SK-N-SH treated with all-trans-retinoic acid at 6 μM for 48 hours (cell line): ENCODE results near the gene ATP2C1.

Experiments
- ATAC-seq: fragments of 200-7000 bp; cut with Tn5 transposase; 3 replicates; pipeline ENCODE4 v1.9.1; 2020; ENCODE audit warnings: mild to moderate bottlenecking, moderate library complexity
- ARNTL ChIP-seq: fragments of 450-650 bp; formaldehyde crosslinking; IDR thresholded peaks from 2 replicates; pipeline ENCODE4 v1.5.0; 2020; ENCODE audit warnings: low read depth, mild to moderate bottlenecking, moderate library complexity, borderline replicate concordance
- BACH2 ChIP-seq: fragments of 250-450 bp; sonication (Bioruptor Pico); IDR thresholded peaks from 2 replicates; pipeline ENCODE4 v1.9.0; 2021; ENCODE audit warnings: mild to moderate bottlenecking, borderline replicate concordance
- CSRNP3 ChIP-seq: fragments of 250-450 bp; sonication (Bioruptor Pico); IDR thresholded peaks from 2 replicates; pipeline ENCODE4 v1.5.1; 2021; ENCODE audit warnings: mild to moderate bottlenecking, moderate library complexity
- ESRRG ChIP-seq: fragments of 250-450 bp; sonication (Bioruptor Pico); IDR thresholded peaks from 2 replicates; pipeline ENCODE4 v1.6.1; 2021; ENCODE audit warnings: mild to moderate bottlenecking
- GLIS3 ChIP-seq: fragments of 250-450 bp; sonication (Bioruptor Pico); IDR thresholded peaks from 2 replicates; pipeline ENCODE4 v1.5.0; 2020; ENCODE audit warnings: mild to moderate bottlenecking, moderate library complexity
- ISL1 ChIP-seq: fragments of 250-450 bp; sonication (Bioruptor Pico); IDR thresholded peaks from 2 replicates; pipeline ENCODE4 v2.1.2; 2022; ENCODE audit warnings: mild to moderate bottlenecking, moderate library complexity
- PATZ1 ChIP-seq: fragments of 250-450 bp; sonication (Bioruptor Pico); IDR thresholded peaks from 2 replicates; pipeline ENCODE4 v1.8.0; 2020; ENCODE audit warnings: mild to moderate bottlenecking, moderate library complexity, borderline replicate concordance
- PPARA ChIP-seq: fragments of 250-450 bp; sonication (Bioruptor Pico); IDR thresholded peaks from 2 replicates; pipeline ENCODE4 v1.5.0; 2020; ENCODE audit warnings: mild to moderate bottlenecking, borderline replicate concordance
- RARB ChIP-seq: fragments of 250-450 bp; sonication (Bioruptor Pico); IDR thresholded peaks from 2 replicates; pipeline ENCODE4 v1.8.0; 2021; ENCODE audit warnings: mild to moderate bottlenecking, moderate library complexity
- SNAI2 ChIP-seq: fragments of 250-450 bp; sonication (Bioruptor Pico); IDR thresholded peaks from 2 replicates; pipeline ENCODE4 v1.5.0; 2020; ENCODE audit warnings: mild to moderate bottlenecking, moderate library complexity
- TCF4 ChIP-seq: fragments of 250-450 bp; sonication (Bioruptor Pico); IDR thresholded peaks from 2 replicates; pipeline ENCODE4 v1.8.0; 2021; ENCODE audit warnings: mild to moderate bottlenecking, moderate library complexity, borderline replicate concordance
- TOX ChIP-seq: fragments of 250-450 bp; sonication (Bioruptor Pico); IDR thresholded peaks from 2 replicates; pipeline ENCODE4 v1.8.0; 2021; ENCODE audit warnings: mild to moderate bottlenecking, moderate library complexity, borderline replicate concordance
- TSHZ2 ChIP-seq: fragments of 250-450 bp; sonication (Bioruptor Pico); IDR thresholded peaks from 2 replicates; pipeline ENCODE4 v1.5.0; 2020; ENCODE audit warnings: mild to moderate bottlenecking, moderate library complexity
- ZC3H10 ChIP-seq: fragments of 250-450 bp; sonication (Bioruptor Pico); IDR thresholded peaks from 2 replicates; pipeline ENCODE4 v1.5.1; 2021; ENCODE audit warnings: mild to moderate bottlenecking, moderate library complexity
- ZFP3 ChIP-seq: fragments of 250-450 bp; sonication (Bioruptor Pico); IDR thresholded peaks from 2 replicates; pipeline ENCODE4 v1.5.0; 2020; ENCODE audit warnings: mild to moderate bottlenecking, moderate library complexity
- ZFP30 ChIP-seq: fragments of 450-650 bp; formaldehyde crosslinking; IDR thresholded peaks from 2 replicates; pipeline ENCODE4 v1.5.0; 2022; ENCODE audit warnings: mild to moderate bottlenecking, moderate library complexity

Gene ATP2C1

GRCh38 chr3:131020122-131020693 is 126.3 kb downstream of the ATP2C1 start:
- TF ChIP-seq PATZ1 = no peak
- TF ChIP-seq CSRNP3 = no peak
- no peak for TF ChIP-seq SNAI2 (CRISPR knock-in tag)
- TF ChIP-seq ISL1 = no peak
- TF ChIP-seq BACH2 (CRISPR knock-in tag) = no peak
- TF ChIP-seq ARNTL = no peak
- no peak for TF ChIP-seq RARB (CRISPR knock-in tag)

GRCh38 chr3:131025539-131025938 is 131.7 kb downstream of the ATP2C1 start:
- ATAC-seq = no peak

More at GRCh38 chr3:131020122-131020693, 126.3 kb downstream of the ATP2C1 start:
- ATAC-seq = no peak; the same call in 1 of the 3 replicates

GRCh38 chr3:131026321-131027151 is 132.7 kb downstream of the ATP2C1 start, which contains the start of the genes ASTE1 and NEK11:
Gene ASTE1, minus strand, starts transcription at chr3:131026825. Its CDS starts 1,519 bp downstream, at chr3:131025306.
Gene NEK11, plus strand, starts transcription at chr3:131026877. Its CDS starts 2,832 bp downstream, at chr3:131029709.
- ATAC-seq = peak; percentile 99

More at GRCh38 chr3:131025539-131025938, 131.7 kb downstream of the ATP2C1 start:
- no peak for TF ChIP-seq ISL1
- no peak for TF ChIP-seq ESRRG (CRISPR knock-in tag)
- no peak for TF ChIP-seq TCF4 (CRISPR knock-in tag)
- no peak for TF ChIP-seq ARNTL
- TF ChIP-seq TSHZ2 = no peak
- TF ChIP-seq ZFP30 (CRISPR knock-in tag) = no peak

GRCh38 chr3:131028844-131029243 is 135.0 kb downstream of the ATP2C1 start:
- no peak for ATAC-seq
- TF ChIP-seq PPARA = no peak
- no peak for TF ChIP-seq ISL1
- TF ChIP-seq GLIS3 (CRISPR knock-in tag) = no peak

More at GRCh38 chr3:131026321-131027151, 132.7 kb downstream of the ATP2C1 start, which contains the start of the genes ASTE1 and NEK11:
- no peak for TF ChIP-seq ZC3H10 (CRISPR knock-in tag)
- TF ChIP-seq ZFP3 = 0 out of 2 replicates have a peak, but pooled peaks have one; percentile 56

- no peak for ATAC-seq
- TF ChIP-seq PPARA = no peak
- peak; percentile 54; the same call in 1 of the 2 replicates for TF ChIP-seq TCF4 (CRISPR knock-in tag)
- TF ChIP-seq SNAI2 (CRISPR knock-in tag) = no peak
- no peak for TF ChIP-seq TOX
- no peak for TF ChIP-seq BACH2 (CRISPR knock-in tag)
- TF ChIP-seq TSHZ2 = no peak
These were observed 137.8 kb downstream of the ATP2C1 start for GRCh38 chr3:131031660-131032059.
